HG02798 (cell line): ENCODE data around the gene KCNG2.

Experiments
- ATAC-seq: cut with Tn5 transposase; IDR thresholded peaks from one replicate; pipeline ENCODE4 v1.9.1; 2021; ENCODE audit warnings: mild to moderate bottlenecking; ENCODE audit not compliant: unreplicated experiment, poor library complexity

The KCNG2 gene

DNA sequence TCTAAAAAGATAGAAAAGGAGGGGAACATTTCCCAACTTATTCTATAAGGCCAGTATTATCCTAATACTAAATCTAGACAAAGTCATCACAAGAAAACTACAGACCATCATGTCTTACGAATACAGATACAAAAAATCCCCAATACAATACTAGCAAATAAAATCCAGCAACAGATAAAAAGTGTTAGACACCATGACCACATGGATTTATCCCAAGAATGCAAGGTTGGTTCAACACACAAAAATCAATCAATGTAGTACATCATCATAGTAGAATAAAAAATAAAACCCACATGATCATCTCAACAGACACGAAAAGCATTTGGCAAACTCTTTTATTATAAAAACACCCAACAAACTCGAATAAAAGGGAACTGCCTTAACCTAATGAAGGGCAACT is 135.2 kb downstream of the KCNG2 start:
- no peak for ATAC-seq

DNA sequence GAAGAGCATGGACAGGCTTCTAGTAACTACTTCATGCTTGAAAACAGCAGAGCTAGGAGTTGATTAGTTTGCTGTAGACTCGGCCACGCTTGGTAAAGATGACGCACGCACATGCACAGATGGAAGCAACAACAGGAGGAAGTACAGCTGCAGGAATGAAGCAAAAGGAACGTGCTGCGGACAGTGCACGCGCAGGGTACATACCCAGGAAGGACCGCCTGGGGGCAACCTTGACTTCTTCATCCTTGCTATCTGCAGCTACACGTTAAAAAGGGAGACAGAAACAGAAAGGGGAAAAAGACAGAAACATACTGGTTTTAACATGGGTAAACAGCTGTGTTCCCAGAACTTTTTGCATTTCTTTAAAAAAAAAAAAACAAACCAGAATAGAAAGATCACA is 136.0 kb downstream of the KCNG2 start:
- ATAC-seq = no peak

DNA sequence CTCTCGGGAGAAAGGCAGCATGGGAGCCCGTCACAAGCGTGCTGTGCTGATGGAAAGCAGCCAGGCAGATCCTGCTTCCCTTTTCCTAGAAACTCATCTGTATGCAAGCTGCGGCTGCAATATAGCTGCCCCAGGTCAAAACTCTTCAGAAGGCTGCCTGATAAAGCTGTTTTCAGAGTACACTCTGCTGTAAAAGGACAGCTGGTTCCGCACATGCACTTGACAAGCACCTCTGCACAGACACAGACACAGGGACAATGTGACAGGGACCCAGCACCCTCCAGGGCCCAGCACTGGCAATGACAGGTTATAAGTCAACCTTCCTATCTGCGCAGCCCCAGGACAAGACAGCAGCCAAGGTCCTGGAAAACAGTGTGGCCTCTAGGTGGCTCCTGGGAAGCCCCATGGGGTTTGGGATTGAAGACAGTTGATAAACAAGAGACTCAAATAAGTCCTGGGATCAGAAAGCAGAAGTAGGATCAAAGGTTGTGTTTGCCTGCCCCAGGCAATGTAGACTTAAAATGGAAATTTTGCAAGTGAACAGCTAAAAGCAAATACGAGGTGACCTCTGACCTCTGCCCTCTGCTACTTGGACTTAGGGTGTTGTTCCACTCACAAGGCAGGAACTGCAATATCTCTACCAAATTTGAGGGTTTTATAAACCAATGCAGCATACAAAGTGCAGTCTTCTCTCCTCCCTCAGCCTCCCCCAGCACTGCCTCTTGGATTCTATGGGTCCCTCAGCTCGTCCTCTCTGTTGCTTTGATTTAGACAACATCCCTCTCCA is 136.8 kb downstream of the KCNG2 start:
- ATAC-seq = no peak

DNA sequence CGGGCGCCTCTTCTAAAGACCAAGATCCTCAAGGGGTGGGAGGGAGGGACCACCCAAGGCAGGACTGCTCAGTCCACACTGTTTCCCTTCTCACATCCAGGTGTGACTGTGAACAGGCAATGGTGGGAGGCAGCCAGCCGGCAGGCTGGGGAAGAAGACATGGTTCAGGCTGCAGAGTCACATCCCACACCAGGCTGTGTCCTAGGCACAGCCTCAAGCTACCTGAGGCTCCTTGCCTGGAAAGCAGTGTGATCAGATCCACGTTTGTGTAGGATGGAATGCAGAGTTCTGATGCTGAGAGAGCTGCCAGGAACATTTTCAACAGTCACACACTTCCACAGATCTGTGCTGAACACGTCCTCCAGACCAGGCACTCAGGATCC is 137.4 kb downstream of the KCNG2 start:
- ATAC-seq = no peak

DNA sequence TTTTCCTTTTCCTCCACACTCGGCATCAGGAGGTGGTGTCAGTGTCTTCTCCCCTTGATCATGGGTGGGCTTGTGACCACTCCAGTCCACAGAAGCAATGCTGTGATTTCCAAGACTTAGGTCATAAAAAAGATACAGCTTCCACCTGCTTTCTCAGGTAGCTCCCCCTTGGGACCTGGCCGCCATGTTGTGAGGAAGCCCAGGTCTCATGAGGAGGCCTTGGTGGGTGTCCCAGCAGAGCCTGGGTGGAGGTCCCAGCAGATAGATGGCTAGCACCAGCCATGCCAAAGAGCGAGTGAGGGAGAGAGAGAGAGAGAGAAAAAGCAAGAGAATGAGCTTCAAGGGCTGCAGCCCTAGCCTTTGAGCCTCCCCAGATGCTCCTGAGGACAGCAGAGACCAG is 137.8 kb downstream of the KCNG2 start:
- ATAC-seq = no peak

DNA sequence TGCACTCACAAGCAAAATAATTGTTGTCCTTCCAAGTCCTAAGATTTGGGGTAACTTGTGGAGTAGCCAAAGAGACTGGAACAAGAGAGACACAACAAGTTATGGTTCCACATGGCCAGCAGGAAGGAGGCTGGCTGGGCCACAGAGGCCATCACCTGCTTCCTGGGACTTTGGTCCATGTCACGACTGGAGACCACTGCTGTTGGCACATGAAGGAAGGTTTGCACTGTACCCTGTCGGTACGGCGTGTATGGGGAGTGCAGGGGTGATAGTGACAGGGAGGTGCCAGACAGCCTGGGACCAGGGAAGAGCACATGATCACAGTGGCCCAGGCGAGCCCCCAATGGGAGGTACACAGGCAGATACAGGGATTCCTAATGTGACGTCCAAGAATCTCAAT is 138.2 kb downstream of the KCNG2 start:
- no peak for ATAC-seq

DNA sequence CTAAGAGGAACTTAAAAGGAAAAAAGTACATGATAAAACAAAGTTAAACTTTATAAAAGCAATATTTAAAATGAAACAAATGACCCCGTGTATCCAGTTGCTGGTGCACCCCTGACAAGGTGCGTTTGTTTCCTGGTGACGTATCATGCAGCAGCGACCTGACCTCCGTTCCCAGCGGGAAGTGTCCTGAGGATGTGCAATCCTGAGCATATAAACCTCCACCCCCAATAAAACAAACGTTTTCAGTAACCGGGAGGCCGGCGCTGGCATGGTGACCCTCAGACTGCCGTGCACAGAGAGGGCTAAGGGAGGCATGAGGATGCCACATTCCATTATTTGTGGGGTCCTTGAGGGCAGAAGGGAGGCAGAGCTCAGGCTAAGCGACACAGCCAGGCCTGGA is 138.9 kb downstream of the KCNG2 start:
- ATAC-seq = no peak

DNA sequence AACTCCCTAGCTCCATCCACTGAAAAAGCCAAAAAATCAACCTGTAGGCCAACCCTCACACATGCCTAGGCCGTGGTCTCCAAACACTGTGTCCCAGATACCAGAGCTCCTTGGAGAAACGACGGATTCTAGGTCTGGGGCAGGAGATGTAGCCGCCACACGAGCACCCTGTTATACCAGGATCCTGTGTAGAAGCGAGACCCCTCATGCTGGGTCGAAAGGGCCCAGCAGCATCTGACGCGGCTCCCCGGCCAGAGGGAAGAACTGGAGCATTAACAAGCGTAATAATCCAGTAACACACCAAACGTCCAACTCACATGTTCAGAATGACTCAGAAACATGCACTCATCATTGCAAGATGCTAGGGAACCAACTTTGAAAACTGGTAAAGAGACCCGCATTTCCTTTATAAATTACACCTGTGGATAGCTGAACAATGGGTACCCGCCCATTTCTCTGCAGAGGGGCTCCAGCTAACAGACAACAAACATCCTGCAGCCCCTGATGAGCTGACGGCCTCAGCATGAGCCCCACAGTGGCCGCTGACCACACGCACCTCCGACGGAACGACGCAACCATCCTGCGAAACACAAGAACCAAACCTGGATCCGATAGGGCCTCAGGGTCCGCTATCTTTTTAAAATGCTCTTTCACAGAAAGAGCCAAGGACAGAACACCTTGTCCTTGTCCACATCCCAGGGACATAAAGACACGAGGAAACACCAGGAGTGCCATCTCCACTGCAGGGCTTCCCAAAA is 139.5 kb downstream of the KCNG2 start:
- no peak for ATAC-seq

DNA sequence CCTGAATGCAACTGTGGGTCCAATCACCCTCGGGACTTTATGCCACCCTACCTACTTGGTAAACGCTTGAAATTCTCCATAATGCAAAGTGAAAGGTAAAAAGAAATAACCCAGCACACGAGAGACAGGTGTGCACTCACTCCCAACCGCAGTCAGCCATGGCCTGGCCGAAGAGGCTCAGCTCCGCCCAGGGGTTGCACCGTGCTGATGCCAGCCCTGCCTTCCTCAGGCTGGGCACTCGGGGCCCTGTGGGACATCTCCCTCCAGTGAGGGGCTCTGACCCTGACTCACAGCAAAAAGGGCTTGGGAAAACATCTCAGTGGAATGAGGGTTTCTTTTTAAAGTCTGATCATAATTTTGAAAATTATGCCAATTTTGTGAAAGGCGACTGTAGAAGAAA is 140.5 kb downstream of the KCNG2 start:
- no peak for ATAC-seq

DNA sequence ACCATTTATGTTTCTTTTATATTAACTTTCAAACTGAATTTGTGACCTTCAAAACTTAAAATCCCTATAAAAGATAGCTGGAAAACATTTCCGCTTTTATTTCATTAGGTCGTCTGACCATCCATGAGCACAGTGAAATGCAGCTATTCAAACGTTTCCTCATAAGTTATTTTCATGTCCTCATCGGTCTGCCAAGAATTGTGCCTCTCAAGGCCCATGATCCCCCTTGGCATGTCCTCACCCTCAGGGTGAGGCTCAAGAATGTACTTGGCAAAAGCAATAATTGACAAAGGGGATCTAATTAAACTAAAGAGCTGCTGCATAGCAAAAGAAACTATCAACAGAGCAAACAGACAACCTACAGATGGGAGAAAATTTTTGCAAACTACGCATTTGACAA is 141.4 kb downstream of the KCNG2 start:
- no peak for ATAC-seq

DNA sequence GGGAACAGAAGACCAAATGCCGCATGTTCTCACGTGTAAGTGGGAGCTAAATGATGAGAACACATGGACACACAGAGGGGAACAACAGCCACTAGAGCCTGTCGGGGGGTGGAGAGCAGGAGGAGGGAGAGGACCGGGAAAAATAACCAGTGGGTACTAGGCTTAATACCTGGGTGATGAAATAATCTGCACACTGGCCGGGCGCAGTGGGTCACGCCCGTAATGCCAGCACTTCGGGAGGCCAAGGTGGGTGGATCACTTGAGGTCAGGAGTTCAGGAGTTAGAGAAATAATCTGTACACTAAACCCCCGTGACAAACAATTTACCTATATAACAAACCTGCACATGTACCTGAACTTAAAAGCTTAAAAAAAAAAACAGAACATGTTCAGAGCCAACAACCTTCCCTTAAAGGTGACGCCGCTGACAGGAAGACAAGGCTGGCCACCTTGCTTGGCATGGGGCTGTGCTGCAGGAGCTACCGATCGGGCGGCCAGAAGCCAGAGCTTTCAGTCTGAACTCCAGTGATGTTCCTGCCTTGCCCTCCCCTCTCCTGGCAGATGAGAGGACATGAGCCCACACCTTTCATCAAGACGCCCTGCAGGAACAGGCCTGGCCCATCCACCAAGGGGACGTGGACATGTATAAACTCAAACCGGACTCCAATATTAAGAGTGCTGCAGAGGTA is 142.5 kb downstream of the KCNG2 start:
- ATAC-seq = no peak

DNA sequence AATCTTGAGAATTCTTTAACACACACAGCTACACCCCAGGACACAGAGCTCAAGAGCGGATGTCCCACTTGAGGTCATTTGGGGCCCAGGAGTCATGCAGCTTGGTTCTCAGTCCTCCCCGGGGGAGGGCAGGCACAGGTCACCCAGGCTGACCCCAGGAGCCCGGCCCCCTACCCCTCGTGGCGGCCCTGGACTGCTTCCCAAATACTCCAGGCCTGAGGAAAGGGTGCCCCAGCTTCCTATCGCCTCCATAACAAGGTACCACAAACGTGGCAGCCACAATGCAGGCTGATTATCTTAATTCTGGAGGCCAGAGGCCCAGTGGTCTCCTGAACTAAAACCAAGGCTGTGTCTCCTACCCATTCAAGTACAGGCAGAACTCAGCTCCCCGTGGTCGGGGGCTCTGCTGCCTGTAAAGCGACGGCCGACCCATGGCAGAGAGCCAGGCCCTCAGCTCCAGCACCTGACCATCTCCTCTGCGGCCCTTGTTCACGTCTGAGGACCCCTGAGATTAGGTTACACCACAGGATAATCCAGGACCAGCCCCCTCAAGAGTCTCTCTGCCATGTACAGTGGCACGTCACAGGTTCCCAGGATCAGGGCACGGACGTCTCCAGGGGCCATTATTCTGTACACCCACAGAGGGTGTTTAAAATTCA is 143.2 kb downstream of the KCNG2 start:
- ATAC-seq = no peak

DNA sequence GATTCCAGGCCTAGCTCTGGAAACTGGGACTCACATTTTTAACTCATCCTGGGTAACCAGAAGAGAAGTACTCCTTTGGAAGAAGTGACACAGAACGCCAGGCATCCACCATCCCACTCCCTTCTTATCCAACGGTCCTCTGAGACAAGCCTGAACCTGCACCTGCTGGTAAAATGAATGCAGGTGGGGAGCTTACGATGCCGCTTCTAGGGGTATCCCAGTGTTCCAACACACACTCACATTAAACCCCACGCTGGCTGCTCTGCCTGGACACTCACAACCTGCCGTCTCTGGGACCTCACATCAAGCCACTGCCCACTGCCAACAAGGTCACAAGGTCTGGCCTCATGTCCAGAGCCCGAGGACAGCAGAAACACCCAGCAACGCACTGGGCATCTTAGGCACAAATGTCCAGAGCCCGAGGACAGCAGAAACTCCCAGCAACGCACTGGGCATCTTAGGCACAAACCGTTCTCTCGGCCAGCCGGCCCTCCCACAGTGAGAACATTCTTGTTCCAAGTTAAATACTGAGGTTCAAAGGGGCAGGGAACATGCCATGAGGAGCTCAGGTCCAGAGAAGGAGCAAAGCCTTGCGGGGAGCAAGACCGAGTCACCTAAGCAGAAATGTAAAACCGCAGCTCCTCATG is 143.9 kb downstream of the KCNG2 start:
- no peak for ATAC-seq

DNA sequence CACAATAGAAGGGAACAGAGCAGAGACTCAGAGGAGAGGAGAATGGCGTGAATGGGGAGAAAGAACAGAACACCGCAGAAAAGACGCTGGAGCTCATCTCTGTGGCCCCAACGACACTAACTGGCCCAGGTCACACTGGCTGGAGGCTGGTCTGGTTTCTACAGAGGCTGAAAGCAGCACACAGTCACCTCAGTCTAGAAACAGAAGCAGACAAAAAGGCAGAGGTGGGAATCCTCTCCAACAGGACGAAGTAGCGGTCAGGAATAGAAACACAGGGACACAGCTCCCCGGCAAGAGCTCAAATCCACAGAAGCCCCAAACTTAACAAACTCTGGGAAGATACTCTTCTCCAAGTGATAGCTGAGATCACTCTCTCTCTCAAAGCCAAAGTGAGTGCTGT is 144.5 kb downstream of the KCNG2 start:
- ATAC-seq = no peak

DNA sequence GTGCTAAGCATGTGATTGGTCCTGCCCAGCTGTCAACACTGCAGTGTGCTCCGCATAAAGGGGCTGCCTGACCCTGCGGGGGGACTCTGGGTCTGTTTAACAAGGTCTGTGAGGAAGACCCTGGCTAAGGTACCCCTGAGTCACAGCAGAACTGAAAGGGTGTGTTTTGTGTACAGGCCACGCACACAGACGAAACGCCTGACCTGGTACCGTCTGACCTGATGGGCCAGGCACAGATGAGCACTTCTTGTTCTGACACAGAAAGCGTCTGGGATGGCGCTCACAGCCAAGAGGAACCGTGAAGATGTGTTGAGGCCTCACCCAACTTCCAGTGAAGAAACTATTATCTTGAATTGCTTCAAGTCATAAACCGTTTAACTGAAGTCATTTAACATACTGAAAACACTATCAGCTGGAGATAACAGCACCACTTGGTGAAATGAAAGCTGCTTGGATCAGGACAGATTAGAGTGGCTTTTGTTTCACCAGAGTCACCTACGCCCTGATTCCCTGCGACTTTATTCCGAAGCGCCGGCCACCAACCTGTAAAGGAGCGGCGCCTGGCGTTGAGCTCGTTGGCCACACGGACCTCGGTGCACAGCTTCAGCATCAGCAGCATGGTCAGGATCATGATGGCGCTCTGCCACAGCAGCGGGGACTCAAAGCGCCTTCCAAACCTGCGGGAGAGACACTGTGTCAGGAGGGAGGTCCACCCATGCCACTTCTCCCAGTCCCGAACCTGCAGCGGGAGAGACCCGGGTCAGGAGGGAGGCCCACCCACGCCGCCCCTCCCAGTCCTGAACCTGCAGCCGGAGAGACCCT is 145.3 kb downstream of the KCNG2 start:
- ATAC-seq = no peak

DNA sequence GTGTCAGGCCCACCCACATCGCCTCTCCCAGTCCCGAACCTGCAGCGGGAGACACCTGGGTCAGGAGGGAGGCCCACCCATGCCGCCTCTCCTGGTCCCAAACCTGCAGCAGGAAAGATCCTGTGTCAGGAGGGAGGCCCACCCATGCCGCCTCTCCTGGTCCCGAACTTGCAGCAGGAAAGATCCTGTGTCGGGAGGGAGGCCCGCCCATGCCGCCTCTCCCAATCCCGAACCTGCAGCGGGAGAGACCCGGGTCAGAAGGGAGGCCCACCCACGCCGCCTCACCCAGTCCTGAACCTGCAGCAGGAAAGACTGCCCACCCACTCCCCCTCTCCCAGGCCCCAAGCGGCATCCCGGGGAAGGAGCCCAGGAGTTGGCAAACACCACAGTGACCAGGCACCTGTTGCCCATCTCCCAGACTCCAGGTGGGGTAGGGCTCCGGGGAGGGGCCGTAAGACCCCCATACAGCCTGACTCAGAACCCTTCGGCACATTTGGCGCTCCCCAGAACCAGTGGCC is 145.9 kb downstream of the KCNG2 start:
- no peak for ATAC-seq

DNA sequence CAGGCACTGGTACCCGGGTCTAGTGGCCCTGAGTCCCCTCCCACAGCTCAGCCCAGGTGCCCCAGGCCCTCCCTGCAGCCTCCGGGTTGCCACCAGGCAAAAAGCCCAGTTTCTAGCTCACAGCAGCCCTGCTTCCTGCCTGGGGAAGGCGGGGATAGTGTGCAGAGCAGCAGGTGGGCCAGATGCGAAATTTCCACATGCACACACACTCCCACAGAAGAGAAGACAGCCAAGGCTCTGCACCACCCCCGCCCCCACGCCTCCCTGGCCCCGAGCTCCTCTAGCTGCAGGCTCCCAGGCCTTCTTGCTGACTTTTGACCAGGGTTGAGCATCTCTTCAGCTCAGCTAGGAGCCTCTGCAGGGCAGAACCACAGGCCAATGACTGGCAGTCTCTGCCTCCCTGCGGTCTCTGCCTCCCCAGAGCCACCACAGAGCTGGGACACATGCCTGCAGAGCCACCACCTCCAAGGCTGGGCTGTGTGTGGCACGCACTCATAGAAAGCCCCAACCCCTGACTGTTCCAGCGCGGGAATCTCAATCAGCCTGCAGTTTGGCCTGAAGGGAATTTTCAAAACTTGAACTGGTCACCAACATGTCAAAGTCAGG is 146.5 kb downstream of the KCNG2 start:
- ATAC-seq = peak; percentile 40

DNA sequence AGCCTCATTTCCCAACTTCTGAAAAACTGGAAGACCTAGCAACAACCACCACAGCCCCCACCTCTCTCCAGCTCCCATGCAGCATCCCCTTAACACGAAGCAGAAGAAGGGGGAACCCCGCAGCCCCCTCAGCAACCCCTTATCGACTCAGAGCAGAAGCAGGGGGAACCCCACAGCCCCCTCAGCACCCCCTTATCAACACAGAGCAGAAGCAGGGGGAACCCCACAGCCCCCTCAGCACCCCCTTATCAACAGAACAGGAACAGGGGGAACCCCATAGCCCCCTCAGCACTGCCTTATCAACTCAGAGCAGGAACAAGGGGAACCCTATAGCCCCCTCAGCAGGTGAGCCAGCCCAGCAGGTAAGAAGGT is 147.0 kb downstream of the KCNG2 start:
- ATAC-seq = peak; percentile 5
